NCI-H226 (cell line): ENCODE measurements around the gene PREX1.
"Not testable (repeated sequence)": the region's sequence is repeated elsewhere in the genome, so short reads cannot be mapped to it uniquely, and the experiment has no call there.

Experiments used
- DNase-seq: peaks from one replicate; pipeline ENCODE4 v3.0.0-alpha.2; 2015

PREX1 gene, protein sequence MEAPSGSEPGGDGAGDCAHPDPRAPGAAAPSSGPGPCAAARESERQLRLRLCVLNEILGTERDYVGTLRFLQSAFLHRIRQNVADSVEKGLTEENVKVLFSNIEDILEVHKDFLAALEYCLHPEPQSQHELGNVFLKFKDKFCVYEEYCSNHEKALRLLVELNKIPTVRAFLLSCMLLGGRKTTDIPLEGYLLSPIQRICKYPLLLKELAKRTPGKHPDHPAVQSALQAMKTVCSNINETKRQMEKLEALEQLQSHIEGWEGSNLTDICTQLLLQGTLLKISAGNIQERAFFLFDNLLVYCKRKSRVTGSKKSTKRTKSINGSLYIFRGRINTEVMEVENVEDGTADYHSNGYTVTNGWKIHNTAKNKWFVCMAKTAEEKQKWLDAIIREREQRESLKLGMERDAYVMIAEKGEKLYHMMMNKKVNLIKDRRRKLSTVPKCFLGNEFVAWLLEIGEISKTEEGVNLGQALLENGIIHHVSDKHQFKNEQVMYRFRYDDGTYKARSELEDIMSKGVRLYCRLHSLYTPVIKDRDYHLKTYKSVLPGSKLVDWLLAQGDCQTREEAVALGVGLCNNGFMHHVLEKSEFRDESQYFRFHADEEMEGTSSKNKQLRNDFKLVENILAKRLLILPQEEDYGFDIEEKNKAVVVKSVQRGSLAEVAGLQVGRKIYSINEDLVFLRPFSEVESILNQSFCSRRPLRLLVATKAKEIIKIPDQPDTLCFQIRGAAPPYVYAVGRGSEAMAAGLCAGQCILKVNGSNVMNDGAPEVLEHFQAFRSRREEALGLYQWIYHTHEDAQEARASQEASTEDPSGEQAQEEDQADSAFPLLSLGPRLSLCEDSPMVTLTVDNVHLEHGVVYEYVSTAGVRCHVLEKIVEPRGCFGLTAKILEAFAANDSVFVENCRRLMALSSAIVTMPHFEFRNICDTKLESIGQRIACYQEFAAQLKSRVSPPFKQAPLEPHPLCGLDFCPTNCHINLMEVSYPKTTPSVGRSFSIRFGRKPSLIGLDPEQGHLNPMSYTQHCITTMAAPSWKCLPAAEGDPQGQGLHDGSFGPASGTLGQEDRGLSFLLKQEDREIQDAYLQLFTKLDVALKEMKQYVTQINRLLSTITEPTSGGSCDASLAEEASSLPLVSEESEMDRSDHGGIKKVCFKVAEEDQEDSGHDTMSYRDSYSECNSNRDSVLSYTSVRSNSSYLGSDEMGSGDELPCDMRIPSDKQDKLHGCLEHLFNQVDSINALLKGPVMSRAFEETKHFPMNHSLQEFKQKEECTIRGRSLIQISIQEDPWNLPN (N-terminal part only)

DNA sequence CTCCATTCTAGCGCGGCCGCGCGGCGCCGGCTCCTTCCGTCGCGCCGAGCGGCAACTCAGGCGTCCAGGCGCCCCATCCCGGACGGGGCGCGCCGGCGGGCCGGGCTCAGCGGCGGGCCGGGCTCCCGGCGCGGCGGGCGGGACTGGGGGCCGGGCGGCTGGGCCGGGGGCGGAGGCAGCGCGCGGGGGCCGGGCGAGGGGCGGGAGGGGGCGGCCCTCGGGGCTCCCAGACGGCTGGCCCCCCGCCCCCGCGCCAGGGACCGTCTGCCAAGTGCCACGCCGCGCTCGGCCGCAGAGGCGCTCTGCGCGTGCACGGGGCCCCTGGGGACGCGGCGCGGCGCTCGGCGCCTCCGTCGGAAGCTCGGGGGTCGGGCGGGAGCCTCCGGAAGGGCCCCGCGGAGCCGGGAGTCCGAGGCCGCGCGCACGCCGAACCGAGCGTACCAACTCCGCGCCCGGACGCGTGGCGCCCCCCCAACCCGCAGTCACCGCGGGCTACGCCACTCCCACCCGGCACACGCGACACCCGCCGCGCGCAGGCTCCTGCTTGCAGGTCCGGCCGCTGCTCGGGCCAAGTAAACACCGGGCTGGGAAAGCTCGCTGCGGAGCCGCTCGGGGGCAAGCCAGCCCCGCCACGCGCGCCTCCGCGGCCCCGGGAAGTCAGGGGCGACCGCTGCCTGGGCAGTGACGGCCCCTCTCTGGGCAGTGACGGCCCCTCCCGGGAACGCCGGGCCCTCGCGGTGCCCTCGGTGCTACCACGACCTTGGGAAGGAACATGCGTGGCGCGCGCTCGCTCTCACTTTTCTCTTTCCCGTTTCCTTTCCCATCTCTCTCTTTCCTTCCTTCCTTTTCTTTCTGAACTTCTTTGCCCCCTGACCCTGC, at the start of gene PREX1:
Gene PREX1, minus strand, starts transcription at position 145 of the 879 bp plus-strand sequence. Its CDS starts 139 bp downstream, at position 6.
- peak; percentile 67 for DNase-seq

- no peak for DNase-seq
Measured at GRCh38 chr20:48877304-48877703, 49.5 kb upstream of the PREX1 start.

DNA sequence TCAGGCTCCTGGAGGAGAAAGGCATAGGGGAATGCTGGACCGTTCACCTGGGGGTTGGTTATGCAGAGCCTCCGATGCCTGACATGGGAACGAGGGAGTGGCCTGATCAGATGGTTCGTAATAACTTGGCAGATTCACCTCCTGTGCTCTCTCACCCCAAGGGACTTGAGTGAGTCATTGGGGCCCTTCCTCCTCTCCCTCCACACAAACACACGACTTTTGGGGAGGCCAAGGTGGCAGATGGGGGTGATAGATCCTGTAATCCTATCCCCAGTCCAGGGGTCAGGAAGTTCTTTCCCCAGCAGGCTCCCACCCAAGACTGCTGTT, 48.1 kb upstream of the PREX1 start:
- DNase-seq = no peak

GRCh38 chr20:48875233-48875913, 47.6 kb upstream of the PREX1 start:
- no peak for DNase-seq

- DNase-seq = not testable (repeated sequence)
Measured at GRCh38 chr20:48869442-48869841, 41.6 kb upstream of the PREX1 start.

DNA sequence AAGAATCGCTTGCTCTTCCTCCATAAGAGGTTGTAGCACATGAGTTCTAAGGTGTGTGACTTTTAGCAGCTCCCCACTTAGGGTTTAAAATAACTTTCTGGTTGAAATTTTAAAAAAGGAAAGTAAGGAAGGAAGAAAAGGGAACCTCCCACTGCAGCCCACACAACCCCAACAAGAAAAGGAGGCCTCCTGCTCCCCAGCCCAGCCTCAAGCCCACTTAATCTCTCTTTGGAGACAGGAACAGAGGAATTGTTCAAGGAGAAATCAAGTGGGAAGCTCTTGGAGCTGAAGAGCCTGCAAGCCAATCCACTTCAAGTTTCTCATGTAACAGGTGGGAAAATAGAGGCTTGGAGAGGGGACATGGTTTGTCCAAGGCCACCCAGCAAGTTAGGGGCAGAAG, 39.1 kb upstream of the PREX1 start:
- DNase-seq = no peak

DNA sequence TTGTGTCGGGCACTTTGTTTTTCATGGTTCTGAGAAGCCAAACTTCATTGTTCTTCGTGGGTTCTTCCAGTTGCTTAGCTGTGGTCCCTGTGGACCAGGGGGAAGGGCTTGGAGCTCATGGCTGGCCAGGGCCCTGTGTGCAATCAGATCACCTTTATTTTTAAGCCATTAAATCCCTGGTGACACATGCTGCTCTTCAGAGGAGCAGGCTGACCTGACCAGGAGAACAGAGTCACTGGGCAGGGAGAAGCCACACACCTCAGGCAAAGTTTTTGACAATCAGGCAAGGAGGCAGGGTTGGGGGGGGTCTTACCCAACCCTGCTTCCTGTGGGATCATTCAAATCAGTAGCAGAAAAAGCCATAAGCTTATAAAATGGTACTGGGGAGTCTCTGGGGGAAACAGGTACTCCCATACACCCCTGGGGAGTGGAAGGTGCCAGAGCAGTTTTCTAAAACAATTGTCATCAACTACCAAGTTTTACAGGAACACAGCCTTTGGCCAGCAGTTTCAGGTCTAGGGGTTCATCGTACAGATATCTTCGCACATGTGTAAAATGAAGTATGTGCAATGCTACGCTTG, 37.0 kb upstream of the PREX1 start:
- DNase-seq = no peak

- DNase-seq = no peak
Measured at GRCh38 chr20:48864254-48864653, 36.5 kb upstream of the PREX1 start.

DNA sequence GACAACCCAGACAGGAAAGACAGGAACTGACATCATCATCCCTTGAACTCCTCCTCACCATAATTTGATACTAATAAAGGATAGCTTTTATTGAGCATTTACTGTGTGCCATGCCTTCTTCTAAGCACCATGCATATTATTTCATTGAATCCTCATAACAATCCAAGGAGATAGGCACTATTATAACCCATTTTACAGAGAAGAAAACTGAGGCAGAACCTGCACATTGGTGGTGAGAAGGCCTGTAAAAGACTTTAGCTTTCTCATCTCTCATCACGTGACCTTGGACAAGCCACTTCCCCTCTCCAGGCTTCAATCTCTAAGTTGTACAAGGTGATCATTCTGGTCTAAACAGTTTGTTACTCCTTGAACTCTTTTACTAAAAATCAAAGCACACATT, 34.5 kb upstream of the PREX1 start:
- no peak for DNase-seq

- no peak for DNase-seq
Measured at GRCh38 chr20:48861444-48861843, 33.6 kb upstream of the PREX1 start.

- no peak for DNase-seq
Measured at GRCh38 chr20:48858075-48858790, 30.4 kb upstream of the PREX1 start.

- no peak for DNase-seq
Measured at GRCh38 chr20:48856130-48856529, 28.3 kb upstream of the PREX1 start.

DNA sequence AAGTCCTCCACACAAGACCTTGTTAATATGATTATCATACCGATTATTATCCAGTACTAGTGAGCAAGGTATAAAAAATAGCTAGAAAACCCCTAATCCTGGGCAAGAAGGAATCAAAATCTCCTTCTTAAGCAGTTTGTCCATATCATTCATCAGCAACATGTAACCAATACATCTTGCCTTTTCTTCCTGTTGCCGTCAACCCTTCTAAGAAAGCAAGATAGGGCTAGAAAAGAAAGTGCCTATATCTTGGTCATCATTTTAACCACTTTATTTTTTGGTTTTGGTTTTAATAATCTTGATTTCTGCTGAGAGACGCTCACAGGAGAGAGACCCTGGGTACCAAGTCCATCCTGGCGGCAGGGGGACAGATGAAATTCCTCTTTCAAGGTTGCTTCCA, 27.2 kb upstream of the PREX1 start:
- DNase-seq = no peak

GRCh38 chr20:48852609-48853008, 24.8 kb upstream of the PREX1 start:
- DNase-seq = no peak

DNA sequence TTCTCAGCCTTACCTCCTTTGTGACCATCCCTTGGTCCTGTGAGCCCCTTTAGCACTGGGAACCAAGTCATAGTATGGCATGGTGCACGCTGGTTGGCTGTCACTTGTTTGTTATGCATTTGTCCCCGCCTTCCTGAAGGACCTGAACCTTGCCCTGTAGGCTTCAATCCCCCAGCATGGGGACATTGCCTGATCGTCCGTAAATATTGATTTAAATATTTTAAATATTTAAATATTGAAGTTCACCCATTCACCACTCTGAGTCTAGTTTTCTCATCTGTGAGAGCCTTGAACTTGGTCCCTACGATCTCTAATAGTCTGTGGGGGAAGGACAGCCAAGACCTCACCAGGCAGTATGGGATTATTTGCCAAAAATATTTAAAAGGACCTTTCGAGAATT, 23.8 kb upstream of the PREX1 start:
- DNase-seq = no peak

DNA sequence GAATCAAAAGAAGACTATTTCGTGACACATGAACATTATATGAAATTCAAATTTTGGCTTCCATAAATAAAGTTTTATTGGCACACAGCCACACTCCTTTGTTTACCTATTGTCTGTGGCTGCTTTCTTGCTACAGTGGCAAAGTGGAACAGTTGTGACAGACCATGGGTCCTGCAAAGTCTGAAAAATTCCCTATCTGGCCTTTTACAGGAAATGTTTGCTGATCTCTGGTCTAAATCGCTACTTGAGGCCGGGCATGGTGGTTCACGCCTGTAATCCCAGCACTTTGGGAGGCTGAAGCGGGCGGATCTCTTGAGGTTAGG, 23.1 kb upstream of the PREX1 start:
- DNase-seq = no peak

- no peak for DNase-seq
Measured at GRCh38 chr20:48850257-48850976, 22.6 kb upstream of the PREX1 start.

DNA sequence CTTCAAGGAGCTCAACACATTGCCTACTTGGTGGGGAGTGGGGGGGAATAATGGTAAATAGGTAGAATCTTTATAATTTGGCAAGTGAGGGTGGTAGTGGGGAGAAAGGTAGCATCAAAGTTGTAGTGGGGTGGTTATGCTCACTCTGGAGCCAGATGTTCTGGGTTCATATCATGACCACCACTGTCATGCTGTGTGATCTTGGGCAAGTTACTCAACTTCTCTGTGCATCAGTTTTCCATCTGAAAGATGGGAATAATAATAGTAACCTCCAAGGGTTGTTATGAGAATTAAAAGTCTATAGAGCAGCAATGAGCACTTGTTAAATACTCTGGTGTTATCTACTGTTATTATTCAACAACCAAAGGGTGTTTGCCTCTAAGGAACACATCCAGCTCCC, 22.0 kb upstream of the PREX1 start:
- DNase-seq = no peak

- no peak for DNase-seq
Measured at GRCh38 chr20:48849299-48849698, 21.5 kb upstream of the PREX1 start.
